Measurements from ENCODE around the gene NIF3L1. TPM values are rescaled to one million over a fixed set of nuclear protein-coding genes. Genes with fewer than 3 reads are reported as not detected.

Gene NIF3L1, protein sequence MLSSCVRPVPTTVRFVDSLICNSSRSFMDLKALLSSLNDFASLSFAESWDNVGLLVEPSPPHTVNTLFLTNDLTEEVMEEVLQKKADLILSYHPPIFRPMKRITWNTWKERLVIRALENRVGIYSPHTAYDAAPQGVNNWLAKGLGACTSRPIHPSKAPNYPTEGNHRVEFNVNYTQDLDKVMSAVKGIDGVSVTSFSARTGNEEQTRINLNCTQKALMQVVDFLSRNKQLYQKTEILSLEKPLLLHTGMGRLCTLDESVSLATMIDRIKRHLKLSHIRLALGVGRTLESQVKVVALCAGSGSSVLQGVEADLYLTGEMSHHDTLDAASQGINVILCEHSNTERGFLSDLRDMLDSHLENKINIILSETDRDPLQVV
- 33.4 TPM for total RNA-seq

DNA sequence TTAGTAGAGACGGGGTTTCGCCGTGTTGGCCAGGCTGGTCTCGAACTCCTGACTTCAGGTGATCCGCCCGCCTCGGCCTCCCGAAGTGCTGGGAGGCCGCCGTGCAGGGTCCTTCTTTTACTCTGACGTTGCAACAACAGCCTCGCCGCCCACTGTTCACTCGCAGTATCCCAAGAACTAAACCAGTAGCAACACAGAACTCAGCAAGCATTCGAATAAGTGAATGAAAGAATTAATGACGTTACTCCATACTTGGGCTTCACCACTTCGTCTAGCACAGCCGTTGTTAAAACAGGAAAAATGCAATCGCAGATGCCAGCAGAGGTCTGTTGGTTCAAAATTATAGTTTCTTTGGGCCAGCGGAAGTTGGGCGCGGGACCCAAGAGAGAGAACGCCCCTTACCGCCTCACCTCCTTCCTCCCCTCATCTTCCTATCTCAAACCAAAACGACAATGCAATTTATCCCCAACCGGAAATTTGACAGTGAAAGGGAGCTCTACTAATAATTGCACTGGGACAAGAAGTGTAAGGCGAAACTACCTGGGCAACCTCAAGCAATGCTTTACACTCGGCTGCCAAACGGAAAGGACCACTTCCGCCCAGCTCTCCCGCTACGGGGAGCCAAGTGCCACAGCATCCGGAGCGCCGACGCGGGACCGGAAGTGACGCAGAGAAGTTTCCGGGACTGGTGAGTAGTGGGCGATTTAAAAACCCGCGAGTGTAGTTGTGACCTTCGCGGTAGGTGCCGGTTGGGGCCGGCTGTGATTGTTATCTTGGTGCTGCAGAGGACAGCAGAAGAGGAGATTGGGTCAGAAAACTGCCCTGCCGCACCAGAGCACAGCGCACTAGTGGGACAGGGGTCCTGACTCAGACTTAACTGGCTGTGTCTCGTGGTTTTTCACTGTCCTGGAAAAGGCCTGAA, at the start of gene NIF3L1, which contains the start of gene PPIL3:
TSS of gene NIF3L1 (plus strand) at position 668 of the 922 bp plus-strand sequence. CDS start 2,573 bp downstream, outside the sequence.
TSS of gene PPIL3 (minus strand) at position 374 of the 922 bp plus-strand sequence. CDS start 1,462 bp downstream, outside the sequence.
- DNase-seq (ENCODE audit: low spot score in 2 of 2) (peak; percentile 60 to 78), FAIRE-seq (no peak)

DNA sequence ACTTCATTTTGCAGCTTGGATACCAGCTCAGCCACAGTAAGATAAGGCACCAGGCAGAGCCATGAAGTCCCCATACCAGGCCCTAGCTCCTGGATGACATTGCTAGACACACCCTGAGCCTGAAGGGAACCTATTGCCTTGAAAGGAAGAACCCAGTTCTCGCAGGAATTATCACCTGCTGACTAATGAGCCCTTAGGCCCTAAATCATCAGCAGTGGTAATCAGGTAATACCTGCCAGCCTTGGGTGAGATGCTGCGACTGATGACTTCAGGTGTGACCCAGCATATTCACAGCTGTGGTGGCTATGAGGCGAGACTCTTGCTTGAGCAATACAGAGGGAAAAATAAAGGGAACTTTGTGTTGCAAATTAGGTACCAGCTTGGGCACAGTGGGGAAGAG, 49.7 kb upstream of the NIF3L1 start:
- FAIRE-seq (no peak), DNase-seq (ENCODE audit: low spot score in 2 of 2) (no peak)

DNA sequence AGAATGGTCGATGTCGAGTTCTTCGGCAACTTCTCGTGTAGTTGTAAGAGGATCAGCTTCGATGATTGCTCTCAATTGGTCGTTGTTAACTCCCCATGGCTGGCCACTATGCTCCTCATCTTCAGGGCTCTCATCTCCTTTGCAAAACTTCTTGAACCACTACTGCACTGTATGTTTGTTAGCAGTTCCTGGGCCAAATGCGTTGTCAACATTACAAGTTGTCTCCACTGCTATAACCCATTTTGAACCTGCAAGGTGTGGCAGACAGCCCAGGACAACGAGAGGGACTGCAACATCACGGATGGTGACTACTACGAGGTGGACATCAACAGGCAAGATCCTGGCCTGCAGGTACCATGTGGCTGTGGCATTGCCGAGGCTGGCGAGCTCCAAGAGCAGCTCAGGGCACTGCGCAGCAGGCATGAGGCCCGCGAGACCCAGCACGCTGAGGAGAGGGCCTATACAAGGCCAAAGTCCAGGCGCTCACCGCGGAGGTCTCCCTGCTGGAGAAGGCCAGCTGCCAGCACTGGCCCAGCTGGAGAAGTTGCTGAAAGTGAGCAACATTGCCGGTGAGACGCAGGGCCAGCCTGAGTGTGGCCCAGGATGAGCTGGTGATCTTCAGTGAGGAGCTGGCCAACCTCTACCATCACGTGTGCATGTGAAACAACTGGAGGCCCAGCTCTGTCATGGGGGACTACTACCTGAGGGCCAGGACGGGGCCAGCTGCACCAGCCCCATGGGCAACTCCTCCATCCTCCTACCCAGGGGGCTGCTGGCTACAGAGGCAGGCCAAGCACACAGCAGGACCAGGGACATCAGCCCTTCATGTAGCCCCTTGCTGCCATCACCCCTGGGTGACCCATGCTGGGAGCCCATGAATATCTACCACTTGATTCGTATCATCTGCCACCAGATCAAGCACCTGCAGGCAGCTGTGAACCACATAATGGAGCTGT, 44.9 kb upstream of the NIF3L1 start:
- FAIRE-seq, result no peak
- no peak for DNase-seq (ENCODE audit: low spot score in 2 of 2)

DNA sequence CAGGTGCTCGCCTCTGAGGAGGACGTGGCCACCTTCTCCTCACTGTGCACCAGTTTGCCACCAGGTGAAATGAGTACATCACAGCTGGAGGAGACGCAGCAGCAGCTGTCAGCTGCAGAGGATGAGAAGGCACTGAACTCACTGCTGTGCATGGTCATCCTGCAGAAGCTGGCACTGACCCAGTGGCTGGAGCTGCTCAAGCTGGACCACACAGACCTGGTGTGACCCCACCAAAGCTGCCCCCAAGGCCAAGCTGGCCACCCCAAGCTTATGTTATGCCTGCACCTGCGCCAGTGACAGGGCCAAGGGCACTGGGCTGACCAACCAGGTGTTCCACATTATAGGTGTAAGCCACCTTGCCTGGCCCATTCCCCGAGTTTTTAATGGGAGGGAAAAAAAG, 44.0 kb upstream of the NIF3L1 start:
- DNase-seq (ENCODE audit: low spot score in 2 of 2), result no peak
- FAIRE-seq, result no peak

DNA sequence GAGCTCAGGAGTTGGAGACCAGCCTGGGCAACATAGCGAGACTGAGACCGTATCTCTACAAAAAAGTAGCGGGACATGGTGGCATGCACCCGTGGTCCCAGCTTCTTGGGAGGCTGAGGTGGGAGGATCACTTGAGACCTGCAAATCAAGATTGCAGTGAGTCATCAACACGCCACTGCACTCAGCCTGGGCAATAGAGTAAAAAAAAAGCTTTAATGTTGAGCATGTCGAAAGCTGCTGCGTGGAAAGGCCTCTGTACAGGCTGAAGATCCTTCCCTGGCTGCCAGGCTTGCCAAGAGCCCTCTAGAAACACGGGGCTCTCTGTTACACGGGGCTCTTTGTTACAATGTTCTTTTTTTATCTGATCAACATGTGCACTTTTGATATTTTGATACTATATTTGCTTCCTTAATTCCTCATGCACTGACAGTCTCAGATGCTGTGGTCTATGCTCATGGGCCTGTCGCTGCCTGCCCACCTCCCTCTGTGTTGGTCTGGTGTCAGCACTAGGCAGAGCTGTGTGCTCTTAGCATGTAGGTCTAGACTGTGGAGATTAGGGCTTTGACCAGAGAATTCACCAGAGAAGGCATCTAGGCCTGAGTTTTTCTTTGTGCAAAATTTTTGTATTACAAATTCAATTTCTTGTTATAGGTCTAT, 43.4 kb upstream of the NIF3L1 start:
- no peak for FAIRE-seq

DNA sequence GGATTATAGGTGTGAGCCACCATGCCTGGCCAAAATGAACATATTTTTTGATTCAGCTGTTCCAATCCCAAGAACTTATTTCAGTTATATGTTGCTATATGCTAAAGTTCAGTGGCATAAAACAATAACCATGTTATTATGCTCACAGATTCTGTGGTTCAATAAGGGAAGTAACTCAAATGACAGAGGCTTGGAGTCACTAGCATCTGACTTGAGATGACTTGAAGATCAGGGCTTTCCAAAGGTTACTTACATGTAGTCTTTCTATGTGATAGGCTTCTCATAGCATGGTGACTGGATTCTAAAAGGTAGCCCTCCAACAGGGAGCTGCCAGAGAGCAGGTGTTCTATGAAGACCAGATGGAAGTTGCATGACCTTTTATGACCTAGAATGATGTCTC, 41.9 kb upstream of the NIF3L1 start:
- FAIRE-seq, result no peak
- DNase-seq (ENCODE audit: low spot score in 2 of 2), result no peak

More for the DNA sequence above, 43.4 kb upstream of the NIF3L1 start:
- no peak for DNase-seq (ENCODE audit: low spot score in 2 of 2)

DNA sequence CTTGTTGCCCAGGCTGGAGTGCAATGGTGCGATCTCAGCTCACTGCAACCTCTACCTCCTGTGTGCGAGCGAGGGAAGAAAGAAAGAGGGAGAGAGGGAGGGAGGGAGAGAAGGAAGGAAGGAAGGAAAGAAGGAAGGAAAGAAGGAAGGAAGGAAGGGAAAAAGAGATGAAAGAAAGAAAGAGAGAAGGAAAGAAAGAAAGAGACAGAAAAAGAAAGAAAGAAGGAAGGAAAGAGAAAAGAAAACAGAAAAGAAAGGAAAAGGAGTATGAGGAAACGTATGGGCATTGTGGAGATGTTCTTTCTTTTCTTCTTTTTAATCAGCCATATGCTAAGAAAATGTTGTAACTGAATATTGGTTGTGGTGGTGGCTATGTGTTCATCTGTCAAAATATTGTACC, 41.2 kb upstream of the NIF3L1 start:
- DNase-seq (ENCODE audit: low spot score in 2 of 2) (no peak), FAIRE-seq (no peak)

DNA sequence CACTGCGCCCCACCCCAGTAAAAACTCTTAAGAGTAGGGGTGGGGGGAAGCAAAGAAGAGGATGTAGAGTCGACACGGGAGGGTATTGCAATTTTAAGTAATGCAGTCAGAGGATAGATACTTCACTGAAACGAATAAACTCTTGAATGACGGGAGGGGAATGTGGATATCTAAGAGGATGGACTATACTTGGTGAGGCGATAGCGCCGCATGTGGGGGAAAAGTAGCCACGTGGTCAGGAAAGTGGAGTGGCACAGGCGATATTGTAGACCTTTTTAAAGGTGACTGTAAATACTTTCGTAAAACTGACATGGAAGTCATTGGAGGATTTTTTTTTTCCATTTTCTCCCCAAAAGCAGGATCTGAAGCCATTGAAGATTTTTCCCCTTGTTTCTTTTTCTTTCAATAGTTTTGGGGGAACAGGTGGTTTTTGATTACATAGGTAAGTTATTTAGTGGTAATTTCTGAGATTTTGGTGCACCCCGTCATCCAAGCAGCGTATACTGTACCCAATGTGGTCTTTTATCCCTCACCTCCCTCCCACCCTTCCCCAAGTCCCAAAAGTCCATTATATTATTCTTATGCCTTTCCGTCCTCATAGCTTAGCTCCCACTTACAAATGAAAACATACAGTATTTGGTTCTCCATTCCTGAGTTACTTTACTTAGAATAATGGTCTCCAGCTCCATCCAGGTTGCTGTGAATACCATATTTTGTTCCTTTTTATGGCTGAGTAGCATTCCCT, 38.5 kb upstream of the NIF3L1 start:
- DNase-seq (ENCODE audit: low spot score in 2 of 2), result no peak
- no peak for FAIRE-seq

DNA sequence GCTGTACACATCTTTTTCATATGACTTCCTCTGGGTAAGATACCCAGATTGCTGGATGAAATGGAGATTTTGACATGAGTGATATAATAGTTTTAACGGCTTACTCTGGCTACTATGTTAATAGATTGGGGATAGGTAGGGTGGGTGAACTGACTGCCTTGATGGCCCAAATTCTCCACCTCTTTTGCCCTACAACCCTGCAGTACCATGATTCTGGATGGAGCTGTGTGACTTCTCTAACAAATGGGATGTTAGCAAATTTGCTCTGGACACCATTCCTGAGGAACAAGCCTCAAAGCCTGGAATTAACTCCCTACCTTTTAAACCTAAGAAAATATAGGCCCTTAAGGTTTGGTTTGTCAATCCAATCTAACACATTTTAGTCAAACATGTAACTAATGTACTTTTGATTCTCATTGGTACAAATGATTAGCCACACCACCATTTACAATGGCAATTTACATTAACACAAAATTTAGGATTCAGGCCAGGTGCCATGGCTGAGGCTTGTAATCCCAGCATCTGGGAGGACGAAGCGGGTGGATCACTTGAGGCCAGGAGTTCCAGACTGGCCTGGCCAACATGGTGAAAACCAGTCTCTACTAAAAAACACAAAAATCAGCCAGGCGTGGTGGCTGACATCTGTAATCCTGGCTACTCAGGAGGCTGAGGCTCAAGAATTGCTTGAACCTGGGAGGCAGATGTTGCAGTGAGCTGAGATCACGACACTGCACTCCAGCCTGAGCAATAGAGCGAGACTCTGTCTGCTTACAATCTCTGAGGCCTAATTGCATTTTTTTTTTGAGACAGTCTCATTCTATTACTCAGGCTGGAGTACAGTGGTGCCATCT, 37.5 kb upstream of the NIF3L1 start:
- FAIRE-seq, result no peak
- DNase-seq (ENCODE audit: low spot score in 2 of 2), result no peak

DNA sequence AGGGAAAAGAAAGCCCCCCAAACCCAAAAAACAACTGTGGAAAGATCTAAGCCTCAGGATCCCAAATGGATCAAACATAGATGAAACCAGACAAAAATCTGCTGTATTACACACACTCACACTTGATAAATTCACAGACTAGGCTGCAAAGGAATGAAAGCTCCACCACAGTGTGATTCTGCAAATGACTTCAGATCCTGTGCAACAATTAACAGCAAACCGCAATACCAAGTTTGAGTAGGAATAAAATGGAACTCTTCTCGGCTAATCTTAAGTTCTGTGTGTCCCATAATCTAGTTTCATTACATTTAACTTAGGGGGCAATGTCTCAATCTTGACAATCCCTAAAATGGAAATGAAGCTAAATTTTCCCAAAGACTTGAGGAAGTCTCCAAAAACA, 36.6 kb upstream of the NIF3L1 start:
- no peak for DNase-seq (ENCODE audit: low spot score in 2 of 2)
- no peak for FAIRE-seq

DNA sequence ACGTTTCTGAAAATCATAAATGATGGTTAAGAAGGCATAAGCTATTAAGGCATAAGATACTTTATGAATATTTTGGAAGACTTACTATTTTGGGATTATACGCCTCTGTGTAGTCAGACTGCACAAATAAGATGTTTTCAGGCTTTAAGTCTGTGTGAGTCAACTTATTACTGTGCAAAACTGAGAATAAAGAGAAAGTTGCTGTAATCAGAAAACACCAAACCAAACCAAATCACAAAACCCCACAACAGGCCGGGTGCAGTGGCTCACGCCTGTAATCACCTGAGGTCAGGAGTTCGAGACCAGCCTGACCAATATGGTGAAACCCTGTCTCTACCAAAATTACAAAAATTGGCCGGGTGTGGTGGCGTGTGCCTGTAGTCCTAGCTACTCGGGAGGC, 32.4 kb upstream of the NIF3L1 start:
- FAIRE-seq (no peak), DNase-seq (ENCODE audit: low spot score in 2 of 2) (no peak)

DNA sequence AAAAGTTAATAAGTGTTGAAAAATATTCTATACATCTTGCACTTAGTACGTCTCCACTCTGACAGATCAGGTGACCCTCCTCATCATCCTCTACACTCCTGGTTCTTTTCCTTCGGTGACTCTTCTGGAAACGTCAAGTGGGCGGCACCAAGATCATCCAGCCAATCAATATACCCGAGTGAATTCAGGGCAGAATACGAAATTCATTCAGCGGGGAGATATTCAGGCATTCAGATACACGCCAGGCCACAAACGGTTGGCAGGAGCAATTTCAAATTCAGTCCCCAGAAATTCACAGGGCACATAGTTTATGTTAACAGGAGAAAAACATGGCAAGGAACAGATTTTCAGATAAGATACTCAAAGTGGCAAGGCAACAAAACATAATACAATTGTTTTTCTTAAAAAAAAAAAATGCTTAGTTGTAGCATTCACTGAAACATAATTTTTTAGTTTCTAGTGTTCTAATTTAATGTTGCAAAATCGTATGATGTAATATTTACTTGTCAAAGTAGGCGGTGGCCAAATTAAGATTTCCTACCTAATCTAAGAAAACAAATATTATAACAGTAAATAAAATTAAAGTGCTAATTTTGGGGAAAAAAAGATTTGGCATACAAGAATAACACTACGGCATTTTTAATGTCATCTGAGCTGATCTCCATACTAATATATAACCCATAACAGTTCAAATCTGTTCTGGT, 28.9 kb upstream of the NIF3L1 start:
- no peak for FAIRE-seq

DNA sequence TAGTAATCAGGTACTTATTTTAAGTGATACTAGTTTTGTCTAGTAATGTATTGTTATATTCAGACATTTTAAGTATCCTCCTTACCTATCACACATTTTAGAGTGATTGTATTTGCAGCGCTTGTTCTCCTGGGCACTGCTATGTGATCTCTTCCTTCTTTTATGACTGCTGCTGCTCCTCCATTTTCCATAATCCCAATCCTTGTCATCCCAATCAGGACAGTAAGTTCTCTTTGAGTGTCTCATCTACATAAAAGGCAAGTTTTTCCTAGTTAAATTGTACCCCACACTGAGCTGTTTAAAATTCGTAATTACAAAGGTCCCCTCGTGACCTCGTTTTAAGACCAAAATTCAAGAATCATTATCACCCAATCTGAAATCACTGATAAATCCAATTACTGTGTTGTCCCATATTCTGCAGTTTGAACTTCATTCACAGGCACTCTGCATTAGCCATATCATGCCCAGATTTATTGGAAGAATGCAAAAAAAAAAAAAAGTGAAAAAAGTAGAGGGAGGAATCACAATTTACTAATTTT, 27.5 kb upstream of the NIF3L1 start:
- DNase-seq (ENCODE audit: low spot score in 2 of 2) (no peak), FAIRE-seq (no peak)

More for the DNA sequence above, 28.9 kb upstream of the NIF3L1 start:
- peak in 1 of 2 donors; percentile 45 for DNase-seq (ENCODE audit: low spot score in 2 of 2)

DNA sequence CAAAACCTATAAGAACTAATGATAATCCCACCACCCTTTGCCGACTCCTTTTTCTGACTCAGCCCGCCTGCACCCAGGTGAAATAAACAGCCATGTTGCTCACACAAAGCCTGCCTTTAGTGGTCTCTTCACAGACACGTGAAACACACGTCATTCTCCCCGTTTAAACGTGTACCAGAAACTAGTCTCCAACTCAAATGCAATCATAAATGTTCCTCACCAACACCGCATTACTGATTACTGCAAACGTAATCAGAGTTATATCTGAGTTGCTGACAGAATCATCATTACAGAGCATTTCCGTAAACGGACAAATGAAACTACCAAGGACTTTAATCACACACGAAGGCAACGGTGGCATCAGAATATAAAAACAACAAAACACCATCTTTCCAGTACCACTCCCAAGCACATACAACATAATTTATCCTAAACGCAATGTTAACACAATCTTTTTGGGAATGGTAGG, 26.6 kb upstream of the NIF3L1 start:
- DNase-seq (ENCODE audit: low spot score in 2 of 2) (no peak), FAIRE-seq (no peak)

DNA sequence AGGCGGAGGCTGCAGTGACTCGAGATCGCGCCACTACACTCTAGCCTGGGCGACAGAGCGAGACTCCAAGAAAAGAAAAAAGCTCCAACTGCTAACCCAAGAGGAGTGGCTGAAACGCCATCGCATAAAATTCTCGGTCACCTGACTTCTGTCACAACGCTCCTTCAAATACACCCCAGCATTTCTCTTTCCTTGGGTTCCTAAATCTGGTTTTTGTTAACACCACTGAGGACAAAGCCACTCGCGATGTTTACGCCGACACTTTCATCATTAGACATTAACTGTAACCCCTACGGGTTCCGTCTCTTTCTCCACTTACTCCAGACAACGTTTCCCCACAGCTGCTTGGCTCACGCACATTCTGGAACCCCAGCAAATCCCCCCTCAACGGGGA, 25.4 kb upstream of the NIF3L1 start:
- DNase-seq (ENCODE audit: low spot score in 2 of 2), result no peak
- no peak for FAIRE-seq

DNA sequence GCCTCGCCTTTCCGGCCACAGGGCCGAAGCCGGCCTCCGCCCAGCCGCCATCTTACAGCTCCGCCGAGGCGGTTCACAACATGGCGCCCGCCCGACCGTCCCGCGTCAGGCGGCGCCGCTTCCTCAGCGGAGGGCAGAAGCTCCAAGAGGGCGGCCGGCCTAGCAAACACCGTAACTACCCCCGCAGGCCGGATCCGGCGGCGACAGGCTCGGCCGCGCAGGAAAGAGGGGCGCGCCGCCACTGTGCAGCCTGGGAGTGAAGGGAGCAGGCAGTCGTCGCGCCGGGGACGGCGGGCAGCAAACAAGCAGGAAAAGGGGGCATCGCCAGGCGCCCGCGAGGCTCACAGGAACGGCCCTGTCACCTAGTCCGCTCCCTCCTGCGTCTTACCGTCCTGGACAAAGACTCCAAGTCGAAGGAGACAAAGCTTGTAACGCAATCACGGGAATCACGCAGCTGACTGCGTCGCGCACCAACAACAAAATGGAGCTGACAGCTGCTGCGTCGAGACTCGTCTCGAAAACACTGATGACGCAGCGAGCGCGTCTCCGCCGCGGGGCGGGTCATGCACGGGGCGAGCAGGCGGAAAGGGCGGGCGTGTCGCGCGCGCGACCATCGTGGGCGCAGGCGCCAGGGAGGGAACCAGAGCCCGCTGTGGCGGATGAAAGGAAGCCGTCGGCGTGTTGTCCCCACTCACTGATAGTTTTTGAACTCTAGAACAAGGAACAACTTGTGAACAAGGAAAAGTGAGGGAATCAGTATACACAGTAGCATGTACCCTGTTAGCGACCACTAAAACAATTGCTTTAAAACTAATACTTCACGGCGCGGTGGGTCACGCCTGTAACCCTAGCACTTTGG, 24.8 kb upstream of the NIF3L1 start, which contains the start of gene CLK1:
TSS of gene CLK1 (minus strand) at position 483 of the 859 bp plus-strand sequence. CDS start 2,796 bp downstream, outside the sequence.
- FAIRE-seq (no peak), DNase-seq (ENCODE audit: low spot score in 2 of 2) (peak; percentile 93)

Measured in frontal cortex (tissue), 4 donors.